GM21737 (cell line): ENCODE data around the gene IGFALS.

Source experiments
- ATAC-seq: cut with Tn5 transposase; IDR thresholded peaks from one replicate; pipeline ENCODE4 v1.9.1; 2021; ENCODE audit warnings: mild to moderate bottlenecking, moderate library complexity; ENCODE audit not compliant: unreplicated experiment

Gene IGFALS

GRCh38 chr16:1790611-1791255, 2.8 kb downstream of the IGFALS start:
- no peak for ATAC-seq

DNA sequence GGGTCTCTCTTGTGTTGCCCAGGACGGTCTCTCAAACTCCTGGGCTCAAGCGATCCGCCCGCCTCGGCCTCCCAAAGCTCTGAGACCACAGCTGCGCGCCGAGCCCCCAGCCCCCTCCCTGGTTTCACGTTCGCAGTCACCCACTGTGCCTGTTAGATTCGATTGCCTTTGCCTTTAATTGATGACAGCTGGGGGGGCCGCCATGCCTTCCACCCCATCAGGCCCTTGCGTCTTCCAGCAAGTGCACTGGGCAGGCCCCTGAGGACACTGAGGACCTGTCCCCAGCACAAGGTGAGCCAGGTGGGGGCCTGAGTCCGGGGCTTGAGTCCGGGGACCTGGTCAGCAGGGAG, 3.3 kb downstream of the IGFALS start:
- no peak for ATAC-seq

GRCh38 chr16:1789643-1790045, 3.9 kb downstream of the IGFALS start:
- no peak for ATAC-seq

- no peak for ATAC-seq
These were observed 4.8 kb downstream of the IGFALS start for GRCh38 chr16:1788708-1789100.

DNA sequence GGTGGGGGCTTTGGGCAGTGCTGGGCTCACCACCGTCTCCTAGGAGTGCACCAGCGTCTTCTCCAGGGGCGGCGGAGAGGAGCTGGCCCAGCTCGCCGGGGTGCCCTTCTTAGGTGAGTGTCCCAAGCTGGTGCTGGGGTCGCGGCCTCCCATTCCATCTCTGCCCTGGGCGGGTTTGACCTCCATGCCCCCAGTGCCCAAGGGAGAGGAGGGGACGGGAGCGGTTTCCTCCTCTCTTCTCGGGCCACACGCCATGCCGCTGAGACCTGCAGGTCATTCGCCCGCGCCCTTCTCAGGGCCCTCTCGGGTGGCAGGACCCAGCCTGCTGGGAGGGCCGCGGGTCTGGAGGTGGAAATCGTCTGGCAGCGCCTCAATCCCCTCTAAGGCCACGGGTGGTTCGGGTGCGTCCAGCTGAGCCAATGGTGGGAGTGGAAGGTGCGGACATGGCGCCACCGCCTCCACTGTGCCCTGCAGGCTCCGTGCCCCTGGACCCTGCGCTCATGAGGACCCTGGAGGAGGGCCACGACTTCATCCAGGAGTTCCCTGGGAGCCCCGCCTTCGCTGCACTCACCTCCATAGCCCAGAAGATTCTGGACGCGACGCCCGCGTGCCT, 5.3 kb downstream of the IGFALS start:
- ATAC-seq: no peak

DNA sequence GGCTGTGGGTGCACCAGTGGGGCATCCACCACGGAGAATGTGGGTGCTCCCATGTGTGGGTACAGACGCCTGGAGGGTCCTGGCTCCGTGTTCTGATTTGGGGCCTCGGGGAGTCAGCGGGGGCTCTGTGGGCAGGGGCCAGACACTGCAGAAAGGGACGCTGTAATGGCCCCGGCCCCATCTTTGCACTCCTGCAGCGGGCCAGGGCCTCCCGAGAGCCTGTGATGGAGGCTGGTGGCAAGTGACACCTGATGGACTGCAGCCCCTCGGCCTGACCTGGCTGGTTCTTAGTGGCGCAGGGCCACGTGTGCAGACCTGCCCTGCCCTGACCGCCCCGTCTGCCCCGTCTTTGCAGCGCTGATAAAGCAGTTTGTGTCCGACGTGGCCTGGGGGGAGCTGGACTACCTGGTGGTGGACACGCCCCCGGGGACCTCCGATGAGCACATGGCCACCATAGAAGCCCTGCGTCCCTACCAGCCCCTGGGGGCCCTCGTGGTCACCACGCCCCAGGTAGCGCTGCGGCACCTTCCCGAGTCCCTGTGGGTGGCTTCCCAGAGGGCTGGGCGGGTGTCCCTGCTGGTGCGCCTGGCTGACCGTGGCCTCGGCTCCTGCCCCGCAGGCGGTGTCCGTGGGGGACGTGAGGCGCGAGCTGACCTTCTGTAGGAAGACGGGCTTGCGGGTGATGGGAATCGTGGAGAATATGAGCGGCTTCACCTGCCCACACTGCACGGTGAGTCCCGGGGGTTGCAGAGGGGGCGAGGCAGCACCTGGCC, 6.0 kb downstream of the IGFALS start:
- no peak for ATAC-seq

- no peak for ATAC-seq
These were observed 6.5 kb downstream of the IGFALS start for GRCh38 chr16:1787056-1787321.

GRCh38 chr16:1786242-1787055, 7.1 kb downstream of the IGFALS start:
- no peak for ATAC-seq

DNA sequence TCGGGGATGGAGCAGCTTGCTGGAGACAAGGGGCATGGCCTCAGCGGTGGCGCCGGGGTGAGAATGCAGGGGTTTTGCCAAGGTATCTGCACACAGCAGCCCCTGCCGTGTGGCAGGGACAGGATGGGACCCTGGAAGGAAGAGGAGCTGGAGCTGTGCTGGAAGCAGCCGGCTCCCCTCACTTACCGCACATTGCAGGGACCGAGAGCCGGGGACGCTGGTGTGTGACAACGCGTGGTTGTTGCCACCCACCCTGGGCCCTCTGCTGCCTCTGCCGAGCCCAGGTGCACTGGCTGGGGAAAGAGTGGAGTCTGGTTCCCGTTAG, 7.7 kb downstream of the IGFALS start:
- no peak for ATAC-seq

DNA sequence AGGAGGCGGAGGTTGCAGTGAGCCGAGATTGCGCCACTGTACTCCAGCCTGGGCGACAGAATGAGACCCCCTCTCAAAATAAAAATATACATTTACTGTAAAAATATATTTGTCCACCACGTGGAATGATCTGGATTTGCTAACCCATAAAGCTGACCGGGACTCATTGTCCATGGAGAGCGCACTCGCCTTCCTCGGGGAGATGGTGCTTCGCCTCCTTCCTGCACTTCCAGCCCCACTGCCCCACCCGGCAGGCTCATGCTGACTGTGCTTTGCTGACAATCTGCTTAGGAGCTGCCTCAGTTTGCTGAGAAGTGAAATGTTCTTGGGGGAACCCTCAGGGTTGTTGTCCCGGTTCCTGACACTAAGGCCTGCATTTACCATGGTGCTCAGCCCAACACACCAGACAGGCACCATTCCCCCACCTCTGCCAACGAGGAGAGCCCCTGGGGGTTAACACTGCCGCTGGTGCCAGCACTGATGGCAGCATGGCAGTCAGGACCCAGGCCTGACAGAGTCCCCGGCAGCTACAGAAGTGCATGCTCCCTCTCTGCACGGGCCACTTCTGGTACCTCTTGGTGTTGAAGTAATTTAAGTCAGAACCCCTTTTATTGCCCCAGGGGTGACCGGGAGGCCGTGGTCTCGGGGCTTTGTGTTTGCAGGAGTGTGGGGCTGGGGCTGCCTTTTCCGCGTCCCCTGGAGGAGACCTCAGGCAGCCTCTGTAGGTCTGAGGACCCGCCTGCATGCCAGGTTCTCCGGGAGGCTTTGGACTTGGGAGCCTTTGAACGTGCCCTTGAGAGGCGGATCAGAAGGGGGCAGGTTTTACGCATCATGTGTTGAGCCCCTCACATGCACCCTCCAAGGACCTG, 8.3 kb downstream of the IGFALS start:
- no peak for ATAC-seq

DNA sequence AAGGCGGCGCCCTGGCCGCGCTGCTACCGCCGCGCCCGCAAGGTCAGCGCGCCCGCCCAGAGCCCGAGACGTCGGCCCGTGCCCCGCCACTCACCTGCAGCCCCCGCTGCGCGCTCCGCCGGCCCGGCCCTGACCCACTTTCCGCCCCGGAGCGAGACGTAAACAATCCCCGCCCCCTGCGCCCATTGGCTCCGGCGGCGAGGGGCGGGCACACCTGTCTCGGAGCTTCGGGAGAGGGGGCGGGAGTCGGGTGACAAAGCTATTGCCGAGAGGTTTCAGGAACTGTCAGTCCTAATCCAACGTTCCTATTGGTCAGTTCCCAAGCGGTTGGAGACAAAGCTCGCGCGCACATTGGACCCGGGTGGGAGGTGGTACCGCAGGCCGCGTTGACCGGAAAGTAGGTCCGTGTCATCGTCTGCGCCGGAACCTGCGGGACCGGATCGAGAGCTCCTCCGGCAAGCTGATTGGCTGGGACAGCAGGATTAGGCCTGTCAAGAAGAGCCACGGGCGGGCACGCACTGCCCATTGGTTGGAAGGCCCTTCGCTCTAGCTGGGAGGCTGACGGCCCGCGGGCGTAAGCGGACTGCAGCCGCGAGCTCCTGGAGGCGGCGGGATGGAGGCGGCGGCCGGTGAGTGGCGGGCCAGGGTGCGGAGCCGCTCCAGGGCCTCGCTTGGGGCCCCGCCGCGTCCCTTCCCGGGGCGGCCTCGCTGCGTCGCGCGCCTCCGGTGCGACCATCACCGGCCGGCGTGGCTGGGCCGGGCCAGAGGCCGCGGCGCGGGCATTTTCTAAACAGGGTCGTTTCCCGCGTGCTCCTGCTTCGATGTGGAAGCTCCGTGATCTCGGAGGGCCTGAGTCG, 10.9 kb downstream of the IGFALS start, which contains the start of the genes NUBP2 and SPSB3:
Gene NUBP2, plus strand, starts transcription at position 553 of the 857 bp plus-strand sequence. Its CDS starts 61 bp downstream, at position 614.
Gene SPSB3, minus strand, starts transcription at position 164 of the 857 bp plus-strand sequence. CDS start 1,088 bp downstream, outside the sequence.
- ATAC-seq: peak; percentile 81

DNA sequence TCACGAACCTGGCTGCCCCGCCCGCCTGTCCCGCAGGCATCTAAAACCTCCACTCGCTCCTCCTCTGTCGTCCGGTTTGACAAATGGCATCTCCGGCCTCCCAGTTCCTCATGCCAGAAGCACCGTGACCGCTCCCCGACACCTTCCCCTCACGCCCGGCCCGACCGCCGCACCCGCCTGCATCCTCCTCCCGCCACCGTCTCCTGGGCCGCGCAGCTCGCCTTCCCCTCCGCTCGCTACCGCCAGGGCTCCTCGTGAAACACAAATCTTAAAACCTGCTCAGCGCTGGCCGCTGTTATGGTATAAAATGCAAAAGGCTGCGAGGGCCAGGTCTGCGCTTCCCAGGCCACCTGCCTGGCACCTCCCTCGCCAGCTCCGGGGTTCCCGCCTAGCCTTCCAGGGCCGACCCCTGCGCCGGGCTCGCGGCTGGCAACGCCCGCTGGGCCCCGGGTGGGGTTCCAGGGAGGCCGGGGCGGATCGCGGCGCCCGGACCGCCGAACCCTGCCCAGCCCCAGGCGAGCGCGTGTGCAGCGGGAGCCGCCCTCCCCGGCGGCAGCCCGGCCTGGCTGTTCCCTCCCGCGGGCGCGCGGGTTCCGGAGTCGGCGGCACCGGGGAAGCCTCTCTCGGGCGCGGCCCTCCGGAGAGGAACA, 11.6 kb downstream of the IGFALS start:
- ATAC-seq: peak; percentile 1

GRCh38 chr16:1781254-1781653, 12.3 kb downstream of the IGFALS start:
- no peak for ATAC-seq

- no peak for ATAC-seq
These were observed 12.8 kb downstream of the IGFALS start for GRCh38 chr16:1780677-1781072.

- ATAC-seq: no peak
These were observed 13.5 kb downstream of the IGFALS start for GRCh38 chr16:1779741-1780676.

DNA sequence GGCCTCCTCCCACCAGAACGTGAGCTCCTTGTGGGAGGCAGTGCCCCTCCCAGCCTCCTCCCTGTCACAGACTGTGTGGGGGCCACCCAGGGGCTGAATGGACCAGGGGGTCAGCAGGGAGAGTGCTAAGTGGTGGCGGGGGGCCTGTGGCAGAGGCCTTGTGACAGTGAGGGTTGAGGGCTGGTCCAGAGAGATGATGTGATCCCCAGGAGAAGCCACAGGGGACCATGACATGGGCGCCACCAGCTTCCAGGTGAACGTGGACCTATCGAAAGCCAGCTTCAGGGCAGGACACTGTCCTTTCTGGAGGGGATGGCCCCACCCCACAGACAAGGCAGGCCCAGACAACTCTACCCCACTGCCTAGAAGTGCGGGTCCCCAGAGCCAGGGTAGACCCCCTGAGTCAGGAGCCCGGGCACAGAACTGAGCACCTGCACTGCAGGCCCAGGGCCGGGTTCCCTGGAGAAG, 14.2 kb downstream of the IGFALS start:
- ATAC-seq: no peak

- ATAC-seq: no peak
These were observed 15.0 kb downstream of the IGFALS start for GRCh38 chr16:1778200-1779179.
